Activated T-helper 9 cell treated with anti-CD3 and anti-CD28 coated beads, Interleukin-2, amount 50 U/mL, for 16 hours (primary cell): ENCODE data around the gene DMRT3.

Experiments
- DNase-seq: peaks from one replicate; pipeline ENCODE4 v3.0.0-alpha.2; 2020; ENCODE audit warnings: low read depth

DMRT3 gene

DNA sequence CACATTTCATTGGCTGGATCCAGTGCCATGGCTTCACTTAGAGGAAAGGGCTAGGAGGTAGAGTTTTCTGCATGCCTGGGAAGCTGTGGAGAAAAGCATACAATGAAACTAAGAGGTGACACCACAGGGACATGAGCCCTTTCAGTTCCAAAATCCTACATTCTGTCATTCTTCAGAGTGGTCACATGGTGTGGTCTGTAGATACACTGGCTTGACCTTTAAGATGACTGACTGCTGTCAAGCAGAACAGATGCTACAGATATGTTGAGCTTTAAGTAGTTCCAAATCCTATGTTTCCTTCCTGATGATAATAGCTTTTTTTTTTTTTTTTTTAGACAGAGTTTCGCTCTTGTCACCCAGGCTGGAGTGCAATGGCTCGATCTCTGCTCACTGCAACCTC is 26.2 kb downstream of the DMRT3 start:
- DNase-seq: no peak

DNA sequence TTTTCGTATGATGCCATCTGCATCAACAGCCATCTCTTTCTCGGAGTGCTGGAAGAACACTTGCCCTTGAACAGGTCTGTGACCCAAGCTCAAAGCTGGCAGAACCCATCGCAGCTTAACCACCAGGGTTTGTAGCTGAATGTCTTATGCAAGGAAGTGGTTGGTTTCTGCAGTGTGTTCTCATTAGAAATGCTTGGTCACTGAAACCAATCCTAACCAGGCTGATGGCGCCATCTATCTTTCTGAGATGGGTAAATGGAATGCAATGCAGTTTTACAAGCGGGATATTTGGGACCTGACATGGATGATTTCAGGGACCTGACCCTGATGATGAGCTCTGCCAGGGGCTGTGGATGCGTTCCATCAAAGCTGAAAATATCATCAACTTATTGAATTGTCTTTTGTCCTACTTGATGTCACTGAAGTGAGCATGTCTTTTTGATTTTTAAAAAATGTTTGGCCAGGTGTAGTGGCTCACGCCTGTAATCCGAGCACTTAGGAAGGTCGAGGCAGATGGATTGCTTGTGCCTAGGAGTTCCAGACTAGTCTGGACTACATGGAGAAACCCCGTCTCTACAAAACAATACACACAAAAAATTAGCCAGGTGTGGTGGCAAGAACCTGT is 28.7 kb downstream of the DMRT3 start:
- no peak for DNase-seq

DNA sequence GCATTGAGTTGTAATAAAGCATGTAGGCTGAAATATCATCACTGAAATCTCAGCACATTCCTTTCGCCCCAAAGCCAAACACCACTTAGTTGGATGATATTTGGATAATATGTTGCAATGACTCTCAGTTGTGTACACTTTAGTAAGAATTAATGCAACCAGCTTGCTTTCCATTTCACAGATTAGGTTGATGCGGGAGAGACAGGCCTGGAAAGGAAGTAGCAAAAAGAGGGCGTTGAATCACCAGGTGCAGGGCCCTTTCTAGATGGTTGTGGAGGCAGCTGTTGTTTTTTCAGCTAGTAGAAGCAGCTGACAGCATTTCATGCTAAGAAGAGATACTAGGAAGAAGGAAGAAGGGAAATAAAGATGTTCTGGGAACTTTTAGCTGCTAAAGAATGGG is 30.9 kb downstream of the DMRT3 start:
- DNase-seq: no peak

DNA sequence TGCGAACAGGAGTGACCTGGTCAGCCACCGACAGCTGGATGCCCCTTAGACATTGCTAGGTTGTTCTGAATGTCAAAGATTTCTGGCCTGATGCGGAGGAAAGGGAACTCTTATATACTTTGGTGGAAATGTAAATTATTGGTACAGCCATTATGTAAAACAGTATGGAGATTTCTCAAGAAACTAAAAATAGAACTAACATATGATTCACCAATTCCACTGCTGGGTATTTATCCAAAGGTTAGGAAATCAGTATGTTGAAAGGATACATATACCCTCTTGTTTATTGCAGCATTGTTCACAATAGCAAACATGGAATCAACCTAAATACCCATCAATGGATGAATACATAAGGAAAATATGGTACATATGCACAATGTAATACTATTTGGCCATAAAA is 31.8 kb downstream of the DMRT3 start:
- no peak for DNase-seq

DNA sequence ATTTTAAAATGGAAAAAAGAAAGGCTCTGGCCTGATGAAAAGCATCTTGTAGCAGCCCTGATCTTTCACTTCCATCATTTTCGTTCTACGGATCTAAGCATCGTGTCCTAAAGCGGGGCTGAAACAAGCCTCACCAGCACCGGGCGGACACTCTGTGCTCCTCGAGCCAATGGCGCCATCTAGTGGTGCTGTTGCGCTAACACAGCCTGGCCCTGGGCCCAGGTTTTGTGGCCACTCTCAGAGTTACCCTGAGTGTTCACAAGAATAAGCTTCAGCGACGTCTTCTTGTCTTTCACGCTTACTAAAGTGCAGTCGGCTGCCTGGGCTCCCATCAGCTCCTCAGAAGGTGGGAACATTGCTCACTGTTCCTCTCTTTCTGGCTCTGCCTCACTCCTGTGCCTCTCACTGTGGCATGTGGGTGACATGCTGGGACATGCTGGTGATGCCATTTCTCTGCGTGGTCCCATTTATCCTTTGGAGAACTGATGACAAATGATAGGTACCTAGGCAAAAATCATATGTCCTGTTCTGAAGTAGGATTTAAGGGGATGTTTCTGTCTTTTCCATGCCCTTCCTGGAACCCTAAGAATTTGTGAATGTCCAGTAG is 32.7 kb downstream of the DMRT3 start:
- peak; percentile 18 for DNase-seq

DNA sequence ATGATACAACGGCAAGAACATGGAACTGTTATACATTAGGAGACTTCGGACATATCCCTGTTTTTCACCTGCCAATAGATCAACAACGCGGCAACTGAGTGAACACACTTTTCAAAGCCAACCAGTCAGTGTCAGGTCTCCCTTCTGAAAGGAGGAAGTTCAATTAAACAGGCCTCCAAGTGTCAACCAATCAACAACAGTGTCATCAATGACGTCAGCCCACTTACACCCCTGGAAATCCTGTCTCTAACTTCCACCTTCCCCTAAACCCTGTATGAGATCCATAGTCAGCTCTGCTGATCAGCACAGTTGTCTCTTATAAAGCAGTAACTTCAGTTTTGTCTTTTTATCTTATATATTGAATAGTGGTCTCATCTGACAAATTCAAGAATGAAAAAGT is 36.6 kb downstream of the DMRT3 start:
- no peak for DNase-seq

DNA sequence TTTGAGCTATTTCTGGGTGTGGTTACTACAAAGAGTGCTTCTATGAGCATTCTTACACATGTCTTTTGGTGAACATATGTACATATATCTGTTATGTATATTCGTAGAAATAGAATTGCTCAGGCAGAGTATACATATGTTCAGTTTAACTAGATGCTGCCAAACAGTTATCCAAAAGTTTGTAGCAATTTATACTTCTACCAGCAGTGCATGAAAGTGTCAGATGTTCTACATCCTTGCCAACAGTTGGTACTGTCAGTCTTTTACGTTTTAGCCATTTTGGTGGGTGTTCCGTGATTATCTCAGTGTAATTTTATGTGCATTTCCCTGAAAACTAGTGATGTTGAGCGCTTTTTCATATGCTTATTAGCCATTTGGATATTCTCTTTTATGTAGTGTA is 37.8 kb downstream of the DMRT3 start:
- DNase-seq: no peak

DNA sequence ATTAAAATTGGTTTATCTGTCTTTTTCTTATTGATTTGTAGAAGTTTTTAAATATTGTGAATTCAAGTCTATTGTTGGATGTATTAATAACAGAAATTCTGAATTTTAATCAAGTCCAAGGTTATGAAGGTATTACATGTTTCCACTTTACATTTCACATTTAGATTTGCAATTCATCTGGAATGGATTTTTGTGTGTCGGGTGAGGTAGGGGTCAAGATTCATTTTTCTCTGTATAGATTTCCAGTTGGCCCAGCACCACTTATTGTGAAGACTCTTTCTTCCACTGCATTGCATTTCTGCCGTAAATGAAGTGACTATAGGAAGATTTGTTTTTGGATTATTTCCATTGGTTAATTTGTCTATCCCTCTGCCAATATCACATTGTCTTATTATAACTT is 38.2 kb downstream of the DMRT3 start:
- no peak for DNase-seq

DNA sequence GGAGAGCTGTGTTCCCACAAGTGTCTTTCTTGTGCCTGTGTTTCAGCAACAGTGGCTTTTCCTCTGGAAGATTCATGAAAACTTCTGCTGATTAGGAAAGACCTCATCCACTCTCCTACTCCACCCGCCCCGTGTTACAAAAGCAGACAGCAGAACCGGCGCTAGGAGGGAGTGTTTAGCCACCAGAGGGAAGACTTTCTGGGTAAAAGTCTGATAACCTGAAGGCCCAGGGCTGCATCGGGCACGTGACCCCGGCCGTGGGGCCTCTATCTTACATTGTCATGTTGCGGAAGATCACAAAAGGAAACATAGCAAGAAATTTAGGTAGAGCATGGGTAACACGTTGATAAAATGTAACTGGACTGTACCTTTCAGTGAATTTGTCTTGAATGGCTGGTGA is 41.7 kb downstream of the DMRT3 start:
- DNase-seq: no peak

DNA sequence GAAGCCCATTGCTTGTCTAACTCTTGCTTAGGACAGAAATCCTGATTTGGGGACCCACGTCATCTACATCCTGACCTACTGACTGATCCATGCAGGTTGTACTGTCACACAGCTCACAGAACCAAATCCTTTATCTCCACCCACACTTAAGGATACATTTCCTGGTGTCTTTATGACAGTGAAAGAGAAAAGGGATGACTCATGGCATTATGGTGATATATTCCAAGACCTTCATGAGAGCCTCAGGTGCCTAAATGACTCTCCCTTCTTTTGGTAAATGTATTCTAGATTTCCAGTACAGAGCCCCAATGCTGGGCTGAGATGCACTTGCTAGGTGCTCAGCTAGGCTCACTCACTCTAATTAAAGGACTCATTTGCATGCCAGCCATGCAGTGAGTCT is 47.7 kb downstream of the DMRT3 start:
- DNase-seq: no peak

DNA sequence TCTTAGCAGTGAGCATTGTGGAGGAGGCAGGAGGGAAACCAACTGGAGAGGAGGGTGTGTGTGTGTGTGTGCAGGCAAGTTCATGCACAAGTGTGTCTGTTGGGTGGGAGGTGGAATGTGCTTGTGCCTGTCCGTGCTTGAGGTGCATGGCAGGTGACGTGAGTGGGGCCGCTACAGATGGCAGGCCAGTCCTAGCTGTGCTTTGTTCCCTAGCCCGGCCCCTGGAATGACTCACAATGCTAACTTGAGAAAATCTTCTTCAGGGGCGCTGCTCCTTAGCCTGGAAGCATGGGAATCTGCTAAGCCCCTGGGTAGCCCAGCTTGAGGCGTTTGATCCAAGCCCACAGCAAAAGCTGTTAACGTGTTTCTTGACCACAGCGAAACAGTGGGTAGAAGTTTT is 48.7 kb downstream of the DMRT3 start:
- no peak for DNase-seq

DNA sequence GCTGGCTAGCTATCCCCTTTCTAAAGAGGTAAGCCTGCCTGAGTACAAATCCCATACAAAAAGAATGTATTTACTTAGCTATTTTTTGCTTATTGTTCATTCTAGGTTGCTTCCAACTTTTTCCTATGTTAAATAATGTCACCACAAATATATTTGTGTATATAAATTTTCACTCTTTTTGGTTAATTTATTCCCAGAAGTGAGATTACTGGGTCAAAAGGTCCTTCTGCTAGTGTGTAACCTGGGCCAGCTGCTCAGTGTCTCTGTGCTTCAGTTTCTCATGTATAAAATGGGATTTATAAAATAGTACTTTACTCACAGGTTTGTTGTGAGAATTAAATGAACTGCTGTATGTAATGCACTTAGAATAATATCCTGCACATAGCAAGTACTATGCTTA is 49.8 kb downstream of the DMRT3 start:
- DNase-seq: no peak

DNA sequence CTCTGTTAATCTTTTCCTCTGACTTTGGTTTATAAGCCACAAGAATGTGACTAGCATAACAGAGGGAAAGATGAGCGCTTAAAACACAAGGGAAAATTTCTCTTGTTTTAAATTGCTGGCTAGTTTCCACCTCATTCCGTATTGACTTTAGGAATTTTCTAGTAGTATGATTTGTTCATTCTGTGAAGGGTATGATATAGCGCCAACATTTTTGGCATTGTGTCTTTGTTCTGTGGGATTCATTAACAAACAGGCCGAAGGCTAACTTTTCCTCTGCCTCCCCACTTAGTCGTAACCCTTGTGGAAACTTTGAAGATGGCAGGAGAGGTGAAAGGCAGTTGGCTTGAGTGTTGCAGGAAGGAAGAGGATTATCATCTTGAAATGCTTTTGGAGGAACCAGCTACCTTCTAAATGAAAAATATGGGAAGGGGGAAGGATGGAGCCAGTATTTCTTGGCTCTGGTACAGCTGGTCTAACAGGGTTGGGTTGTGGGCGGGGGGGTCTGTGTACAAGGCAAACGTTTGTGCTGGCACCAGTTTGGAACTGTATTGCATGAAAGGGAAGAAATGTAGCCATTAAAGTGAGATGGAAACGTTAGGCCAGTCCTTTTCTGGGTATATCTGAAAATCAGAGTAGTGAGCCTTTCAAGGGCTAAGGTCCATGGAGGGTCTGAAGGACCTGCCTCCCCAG is 52.2 kb downstream of the DMRT3 start:
- no peak for DNase-seq

DNA sequence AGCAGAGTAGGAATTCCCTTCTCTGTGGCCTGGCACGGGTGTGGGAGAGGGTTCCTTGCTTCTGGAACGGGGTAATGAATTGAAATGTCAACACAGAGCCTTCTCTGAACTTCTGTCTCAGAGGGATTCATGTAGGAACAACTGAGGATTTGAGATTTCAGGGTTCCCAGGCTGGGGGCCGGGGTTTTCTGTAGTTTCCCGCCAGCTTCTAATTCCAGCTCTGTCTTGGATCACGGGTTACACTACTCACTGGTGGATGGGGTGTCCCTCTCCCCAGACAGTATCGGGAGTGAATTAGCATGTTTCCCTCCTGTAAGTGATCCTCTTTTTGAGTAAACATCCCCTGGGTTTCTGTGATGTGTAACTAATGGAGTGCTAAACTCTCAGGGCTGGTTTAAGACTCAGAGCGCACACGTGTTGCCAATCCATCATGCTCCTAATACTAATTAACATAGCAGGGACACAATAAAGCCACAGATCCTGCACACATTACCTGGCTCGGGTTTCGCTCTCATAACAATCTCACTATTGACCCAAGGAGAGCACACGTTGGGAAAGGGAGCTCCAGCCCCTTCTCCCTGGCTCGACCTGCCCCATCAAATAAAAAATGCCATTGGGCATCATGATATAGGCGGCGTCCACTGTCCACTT is 55.6 kb downstream of the DMRT3 start:
- DNase-seq: no peak

DNA sequence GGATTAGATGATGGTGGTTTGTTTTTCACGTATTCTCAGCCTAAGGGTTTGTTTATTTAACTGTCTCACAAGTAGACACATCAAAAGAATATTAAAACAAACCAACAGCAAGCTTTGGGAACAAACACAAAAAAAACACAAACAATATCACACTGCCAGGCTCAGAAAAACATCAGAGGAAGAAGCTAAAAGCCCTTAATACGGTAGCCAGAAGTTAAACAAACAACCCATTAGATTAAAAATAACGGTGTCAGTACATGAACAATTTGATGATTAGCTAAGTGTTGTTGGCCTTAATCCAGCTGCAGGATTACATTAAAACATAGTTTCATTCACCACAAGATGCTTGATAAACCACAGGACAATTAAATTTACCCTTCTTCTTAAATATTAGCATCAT is 57.8 kb downstream of the DMRT3 start:
- DNase-seq: no peak

DNA sequence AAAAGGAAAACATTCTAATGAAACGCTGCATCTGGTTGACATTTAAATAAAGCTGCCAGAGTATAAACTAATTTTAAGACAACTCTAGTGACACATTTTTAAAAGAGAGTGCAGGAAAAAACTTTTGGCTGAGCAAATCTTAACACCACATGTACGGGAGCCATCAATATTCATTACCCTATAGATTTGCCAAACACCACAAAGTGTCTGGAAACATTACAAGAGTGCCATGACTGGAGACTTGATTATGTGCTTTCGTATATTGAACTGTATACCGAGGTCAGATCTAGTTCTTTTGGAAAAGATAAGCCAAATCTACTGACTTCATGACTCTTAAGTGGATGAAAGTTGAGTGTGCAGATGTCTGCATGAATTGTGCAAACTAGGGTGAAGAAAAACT is 63.1 kb downstream of the DMRT3 start:
- DNase-seq: no peak
